ENCODE results near the gene MST1R. TPM values are rescaled to one million over a fixed set of nuclear protein-coding genes. Genes with fewer than 3 reads are reported as not detected.

Gene MST1R
- total and polyA plus RNA-seq, 9 of the 15 experiments (the other 6 are each of a cell fraction or from before 2014, with no cell fraction given): 1.3 to 10.0 (median 3.8) TPM

- TF ChIP-seq ZNF699 (CRISPR knock-in tag; IDR thresholded peaks at IDR 0.05; ENCODE audit: insufficient replicate concordance): no peak
- no peak for TF ChIP-seq HINFP (tag; conservative IDR thresholded peaks at IDR 0.05; ENCODE audit: low read depth)
- TF ChIP-seq GATAD2B (IDR thresholded peaks at IDR 0.05; ENCODE audit: borderline replicate concordance): no peak
- TF ChIP-seq FOXK2 (conservative IDR thresholded peaks at IDR 0.05 in 1 of 2, IDR thresholded peaks at IDR 0.05 in 1 of 2; ENCODE audit: low read depth in 2 of 2): no peak
- no peak for TF ChIP-seq ARID1B (IDR thresholded peaks at IDR 0.05)
- no peak for TF ChIP-seq ZNF449 (CRISPR knock-in tag; IDR thresholded peaks at IDR 0.05)
- TF ChIP-seq CBX1 (IDR thresholded peaks at IDR 0.05; ENCODE audit: low read depth): peak; percentile 54; the same call in 1 of the 2 replicates
- TF ChIP-seq ZKSCAN3 (CRISPR knock-in tag; IDR thresholded peaks at IDR 0.05): no peak
- TF ChIP-seq, protein P1, sequence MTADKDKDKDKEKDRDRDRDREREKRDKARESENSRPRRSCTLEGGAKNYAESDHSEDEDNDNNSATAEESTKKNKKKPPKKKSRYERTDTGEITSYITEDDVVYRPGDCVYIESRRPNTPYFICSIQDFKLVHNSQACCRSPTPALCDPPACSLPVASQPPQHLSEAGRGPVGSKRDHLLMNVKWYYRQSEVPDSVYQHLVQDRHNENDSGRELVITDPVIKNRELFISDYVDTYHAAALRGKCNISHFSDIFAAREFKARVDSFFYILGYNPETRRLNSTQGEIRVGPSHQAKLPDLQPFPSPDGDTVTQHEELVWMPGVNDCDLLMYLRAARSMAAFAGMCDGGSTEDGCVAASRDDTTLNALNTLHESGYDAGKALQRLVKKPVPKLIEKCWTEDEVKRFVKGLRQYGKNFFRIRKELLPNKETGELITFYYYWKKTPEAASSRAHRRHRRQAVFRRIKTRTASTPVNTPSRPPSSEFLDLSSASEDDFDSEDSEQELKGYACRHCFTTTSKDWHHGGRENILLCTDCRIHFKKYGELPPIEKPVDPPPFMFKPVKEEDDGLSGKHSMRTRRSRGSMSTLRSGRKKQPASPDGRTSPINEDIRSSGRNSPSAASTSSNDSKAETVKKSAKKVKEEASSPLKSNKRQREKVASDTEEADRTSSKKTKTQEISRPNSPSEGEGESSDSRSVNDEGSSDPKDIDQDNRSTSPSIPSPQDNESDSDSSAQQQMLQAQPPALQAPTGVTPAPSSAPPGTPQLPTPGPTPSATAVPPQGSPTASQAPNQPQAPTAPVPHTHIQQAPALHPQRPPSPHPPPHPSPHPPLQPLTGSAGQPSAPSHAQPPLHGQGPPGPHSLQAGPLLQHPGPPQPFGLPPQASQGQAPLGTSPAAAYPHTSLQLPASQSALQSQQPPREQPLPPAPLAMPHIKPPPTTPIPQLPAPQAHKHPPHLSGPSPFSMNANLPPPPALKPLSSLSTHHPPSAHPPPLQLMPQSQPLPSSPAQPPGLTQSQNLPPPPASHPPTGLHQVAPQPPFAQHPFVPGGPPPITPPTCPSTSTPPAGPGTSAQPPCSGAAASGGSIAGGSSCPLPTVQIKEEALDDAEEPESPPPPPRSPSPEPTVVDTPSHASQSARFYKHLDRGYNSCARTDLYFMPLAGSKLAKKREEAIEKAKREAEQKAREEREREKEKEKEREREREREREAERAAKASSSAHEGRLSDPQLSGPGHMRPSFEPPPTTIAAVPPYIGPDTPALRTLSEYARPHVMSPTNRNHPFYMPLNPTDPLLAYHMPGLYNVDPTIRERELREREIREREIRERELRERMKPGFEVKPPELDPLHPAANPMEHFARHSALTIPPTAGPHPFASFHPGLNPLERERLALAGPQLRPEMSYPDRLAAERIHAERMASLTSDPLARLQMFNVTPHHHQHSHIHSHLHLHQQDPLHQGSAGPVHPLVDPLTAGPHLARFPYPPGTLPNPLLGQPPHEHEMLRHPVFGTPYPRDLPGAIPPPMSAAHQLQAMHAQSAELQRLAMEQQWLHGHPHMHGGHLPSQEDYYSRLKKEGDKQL (CRISPR knock-in tag; IDR thresholded peaks at IDR 0.05; ENCODE audit: borderline replicate concordance): no peak
- TF ChIP-seq ETV1 (tag; conservative IDR thresholded peaks at IDR 0.05; ENCODE audit: low read depth): peak; percentile 39; the same call in 1 of the 2 replicates
- no peak for TF ChIP-seq CBX2 (IDR thresholded peaks at IDR 0.05; ENCODE audit: insufficient read depth, low read length, poor library complexity, severe bottlenecking)
- no peak for TF ChIP-seq SFPQ (IDR thresholded peaks at IDR 0.05; ENCODE audit: low read depth, low read length)
- TF ChIP-seq ZNF780A (CRISPR knock-in tag; IDR thresholded peaks at IDR 0.05): no peak
- TF ChIP-seq ZNF444 (CRISPR knock-in tag; IDR thresholded peaks at IDR 0.05): no peak
- no peak for TF ChIP-seq EZH2 (IDR thresholded peaks at IDR 0.05; ENCODE audit: borderline replicate concordance, low read depth, low read length)
Observed at GRCh38 chr3:49903451-49904424, at the start of gene MST1R (continued).
